ENCODE results near the gene TP53RK.

TP53RK gene

GRCh38 chr20:46713957-46714834, 25.0 kb upstream of the TP53RK start:
- Histone ChIP-seq H3F3A (ENCODE audit: control insufficient read depth, insufficient read depth) (no peaks in the 10 kb centered on the region), H4K20me1 (ENCODE audit: control insufficient read depth, insufficient read depth, low read depth, low read length) (no peaks in the 10 kb centered on the region), H3K36me3 (ENCODE audit: control insufficient read depth, low read length) (no peaks in the 10 kb centered on the region), H3K4me3 (ENCODE audit: low read length) (no peak overlapping the region), H3K9me2 (replicated peaks; ENCODE audit: control insufficient read depth, low read length) (no peaks in the 10 kb centered on the region), H3K4me1 (ENCODE audit: control insufficient read depth, low read length) (no peaks in the 10 kb centered on the region), H3K9me3 (ENCODE audit: control insufficient read depth, insufficient read depth, low read length) (no peaks in the 10 kb centered on the region), H3K27me3 (ENCODE audit: control insufficient read depth, low read length) (no peaks in the 10 kb centered on the region), H3K27ac (ENCODE audit: low read depth, low read length) (no peak overlapping the region), H3K79me2 (ENCODE audit: control insufficient read depth, low read length) (no peaks in the 10 kb centered on the region), H3K4me2 (ENCODE audit: low read length) (no peak overlapping the region)
- no peak for TF ChIP-seq CTCF (IDR thresholded peaks at IDR 0.05; ENCODE audit: low read depth, low read length, poor library complexity, severe bottlenecking)
- no peak for TF ChIP-seq EZH2phosphoT487 (IDR thresholded peaks at IDR 0.05; ENCODE audit: borderline replicate concordance, low read length)

DNA sequence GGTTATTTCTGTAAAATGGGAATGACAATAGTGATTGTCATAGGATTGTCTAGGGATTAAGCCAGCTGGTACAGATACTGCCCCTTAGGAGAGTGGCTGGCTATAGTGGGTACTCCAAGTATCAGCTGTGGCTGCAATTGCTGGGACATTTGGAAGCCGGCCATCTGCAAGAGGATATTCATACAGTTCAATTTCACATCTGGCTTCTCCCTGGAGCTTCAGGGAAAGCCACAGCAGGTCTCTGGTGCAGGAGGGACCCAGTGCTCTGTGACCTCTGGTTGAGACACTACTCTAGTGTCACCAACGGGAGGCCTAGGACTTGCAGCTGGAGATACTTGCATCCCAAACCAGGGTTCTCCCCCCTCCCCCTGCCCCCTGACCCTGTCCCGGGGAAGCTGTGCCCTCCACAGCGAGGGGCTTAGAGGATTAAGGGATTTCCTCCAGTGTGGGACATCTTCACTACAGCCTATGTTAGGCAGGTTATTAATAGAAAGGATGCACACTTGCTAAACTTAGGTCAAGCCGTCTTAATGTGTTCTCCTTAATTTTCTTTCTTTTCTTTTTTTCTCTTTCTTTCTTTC, 22.9 kb upstream of the TP53RK start:
- H3K9me3 ChIP-seq (ENCODE audit: control insufficient read depth, insufficient read depth, low read length), result no peaks in the 10 kb centered on the region
- H3K9me2 ChIP-seq (replicated peaks; ENCODE audit: control insufficient read depth, low read length), result no peaks in the 10 kb centered on the region
- H3K27ac ChIP-seq (ENCODE audit: low read depth, low read length), result no peak overlapping the region
- no peak overlapping the region for H3K4me3 ChIP-seq (ENCODE audit: low read length)
- H3K36me3 ChIP-seq (ENCODE audit: control insufficient read depth, low read length), result no peaks in the 10 kb centered on the region
- H3K4me1 ChIP-seq (ENCODE audit: control insufficient read depth, low read length), result no peaks in the 10 kb centered on the region
- H4K20me1 ChIP-seq (ENCODE audit: control insufficient read depth, insufficient read depth, low read depth, low read length), result no peaks in the 10 kb centered on the region
- H3K79me2 ChIP-seq (ENCODE audit: control insufficient read depth, low read length), result no peaks in the 10 kb centered on the region
- H3K4me2 ChIP-seq (ENCODE audit: low read length), result no peak overlapping the region
- H3F3A ChIP-seq (ENCODE audit: control insufficient read depth, insufficient read depth), result no peaks in the 10 kb centered on the region
- H3K27me3 ChIP-seq (ENCODE audit: control insufficient read depth, low read length), result no peaks in the 10 kb centered on the region
- TF ChIP-seq EZH2phosphoT487 (IDR thresholded peaks at IDR 0.05; ENCODE audit: borderline replicate concordance, low read length), result no peak
- no peak for TF ChIP-seq CTCF (IDR thresholded peaks at IDR 0.05; ENCODE audit: low read depth, low read length, poor library complexity, severe bottlenecking)

- H4K20me1 ChIP-seq (ENCODE audit: control insufficient read depth, insufficient read depth, low read depth, low read length), result no peaks in the 10 kb centered on the region
- no peaks in the 10 kb centered on the region for H3K79me2 ChIP-seq (ENCODE audit: control insufficient read depth, low read length)
- peaks cover 6% of the 10 kb centered on the region for H3K9me3 ChIP-seq (ENCODE audit: control insufficient read depth, insufficient read depth, low read length)
- no peak overlapping the region for H3K4me3 ChIP-seq (ENCODE audit: low read length)
- no peaks in the 10 kb centered on the region for H3K9me2 ChIP-seq (replicated peaks; ENCODE audit: control insufficient read depth, low read length)
- no peaks in the 10 kb centered on the region for H3K4me1 ChIP-seq (ENCODE audit: control insufficient read depth, low read length)
- H3K36me3 ChIP-seq (ENCODE audit: control insufficient read depth, low read length), result no peaks in the 10 kb centered on the region
- H3K27me3 ChIP-seq (ENCODE audit: control insufficient read depth, low read length), result peaks cover 4% of the 10 kb centered on the region; the same call in 1 of the 2 replicates
- H3K27ac ChIP-seq (ENCODE audit: low read depth, low read length), result no peak overlapping the region
- H3F3A ChIP-seq (ENCODE audit: control insufficient read depth, insufficient read depth), result no peaks in the 10 kb centered on the region
- TF ChIP-seq CTCF (IDR thresholded peaks at IDR 0.05; ENCODE audit: low read depth, low read length, poor library complexity, severe bottlenecking), result no peak
- no peak for TF ChIP-seq EZH2phosphoT487 (IDR thresholded peaks at IDR 0.05; ENCODE audit: borderline replicate concordance, low read length)
- H3K4me2 ChIP-seq (ENCODE audit: low read length), result no peak overlapping the region
These were observed 21.1 kb upstream of the TP53RK start for GRCh38 chr20:46710153-46710913.

All from DOHH2 (cell line).